Neuronal stem cell (in vitro differentiated cells): ENCODE measurements around the gene GPR149.

ENCODE experiments used
- DNase-seq: peaks from one replicate; pipeline ENCODE4 v3.0.0-alpha.2; 2013; ENCODE audit warnings: low spot score
- H2AFZ ChIP-seq: one replicate; pipeline ENCODE4 v1.6.1; 2013; ENCODE audit warnings: mild to moderate bottlenecking, low read length, inconsistent platforms
- H2AK5ac ChIP-seq: 2 replicates; pipeline ENCODE4 v1.6.1; 2013; ENCODE audit warnings: low read depth, mild to moderate bottlenecking, inconsistent platforms, low read length, moderate library complexity, mixed read lengths
- H2BK120ac ChIP-seq: 2 replicates; pipeline ENCODE4 v1.6.1; 2013; ENCODE audit warnings: low read depth, mild to moderate bottlenecking, inconsistent platforms, low read length, moderate library complexity, mixed read lengths
- H2BK12ac ChIP-seq: one replicate; pipeline ENCODE4 v1.6.1; 2013; ENCODE audit warnings: low read length, inconsistent platforms
- H2BK15ac ChIP-seq: 2 replicates; pipeline ENCODE4 v1.6.1; 2013; ENCODE audit warnings: mild to moderate bottlenecking, low read length, inconsistent platforms, mixed read lengths
- H2BK5ac ChIP-seq: one replicate; pipeline ENCODE4 v1.6.1; 2013; ENCODE audit warnings: inconsistent platforms, mild to moderate bottlenecking, low read length, moderate library complexity
- H3K14ac ChIP-seq: one replicate; pipeline ENCODE4 v1.6.1; 2013; ENCODE audit warnings: low read length, inconsistent platforms
- H3K18ac ChIP-seq: 2 replicates; pipeline ENCODE4 v1.6.1; 2013; ENCODE audit warnings: low read length, inconsistent platforms
- H3K23ac ChIP-seq: 2 replicates; pipeline ENCODE4 v1.6.1; 2013; ENCODE audit warnings: low read depth, mild to moderate bottlenecking, mixed read lengths, low read length, inconsistent platforms; ENCODE audit not compliant: poor library complexity
- H3K27ac ChIP-seq: replicated peaks from 3 replicates; pipeline ENCODE4 v1.5.1; 2013; ENCODE audit warnings: low read length, inconsistent platforms
- H3K27me3 ChIP-seq, 3 experiments: 2 replicates each; pipeline ENCODE4 v1.6.1; 2013; ENCODE audit warnings: low read length in 3 of 3, mild to moderate bottlenecking in 2 of 3, inconsistent platforms in 1 of 3, low read depth in 1 of 3, mixed read lengths in 1 of 3, moderate library complexity in 1 of 3; ENCODE audit not compliant: control insufficient read depth in 3 of 3, insufficient read depth in 3 of 3
- H3K36me3 ChIP-seq, 2 donors: replicated peaks in 1 of 2; 2 replicates each; pipeline ENCODE4 v1.6.1; 2013; ENCODE audit warnings: low read length in 2 of 2; ENCODE audit not compliant: control insufficient read depth in 2 of 2, insufficient read depth in 2 of 2
- H3K4ac ChIP-seq: 2 replicates; pipeline ENCODE4 v1.6.1; 2013; ENCODE audit warnings: inconsistent platforms, mild to moderate bottlenecking, low read length, moderate library complexity
- H3K4me1 ChIP-seq, 2 donors: 1 replicate in 1 of 2; 2 replicates in 1 of 2; pipeline ENCODE4 v1.6.1; 2013; ENCODE audit warnings: low read length in 2 of 2, low read depth in 1 of 2; ENCODE audit not compliant: control insufficient read depth in 2 of 2, insufficient read depth in 1 of 2
- H3K4me2 ChIP-seq: one replicate; pipeline ENCODE4 v1.6.1; 2013; ENCODE audit warnings: mild to moderate bottlenecking, low read length, inconsistent platforms; ENCODE audit not compliant: insufficient read depth, poor library complexity, severe bottlenecking
- H3K4me3 ChIP-seq, 2 donors: 2 replicates each; pipeline ENCODE4 v1.5.1; 2013; ENCODE audit warnings: low read length in 2 of 2, mild to moderate bottlenecking in 2 of 2, inconsistent platforms in 1 of 2, moderate library complexity in 1 of 2
- H3K79me1 ChIP-seq: one replicate; pipeline ENCODE4 v1.6.1; 2013; ENCODE audit warnings: low read depth, mild to moderate bottlenecking, inconsistent platforms, low read length, moderate library complexity
- H3K9ac ChIP-seq: one replicate; pipeline ENCODE4 v1.6.1; 2013; ENCODE audit warnings: mild to moderate bottlenecking, low read depth, low read length, inconsistent platforms; ENCODE audit not compliant: poor library complexity
- H3K9me3 ChIP-seq, 2 donors: replicated peaks in 1 of 2; 2 replicates each; pipeline versions ENCODE3 to v1.6.1; 2013; ENCODE audit warnings: low read length in 2 of 2, mild to moderate bottlenecking in 2 of 2, inconsistent platforms in 1 of 2, low read depth in 1 of 2, mixed read lengths in 1 of 2, moderate library complexity in 1 of 2; ENCODE audit not compliant: control insufficient read depth in 2 of 2, insufficient read depth in 1 of 2
- H4K8ac ChIP-seq: one replicate; pipeline ENCODE4 v1.6.1; 2013; ENCODE audit warnings: low read depth, mild to moderate bottlenecking, inconsistent platforms, low read length, moderate library complexity
- H4K91ac ChIP-seq: one replicate; pipeline ENCODE4 v1.6.1; 2013; ENCODE audit warnings: low read length, low read depth, mild to moderate bottlenecking, inconsistent platforms; ENCODE audit not compliant: poor library complexity
- WGBS, 2 donors: extraction: QIAGEN DNeasy Blood & Tissue Kit; methylation state at CpG; one replicate each; pipeline ENCODE4 v1.1.7; 2013; ENCODE audit warnings: missing lambda C conversion rate in 2 of 2, mixed read lengths in 1 of 2; ENCODE audit not compliant: insufficient read length in 2 of 2, insufficient replicate concordance in 1 of 2; ENCODE audit errors: extremely low coverage in 2 of 2; 5-methylcytosine and 5-hydroxymethylcytosine counted together

The GPR149 gene

GRCh38 chr3:154304116-154304786 is 125.7 kb downstream of the GPR149 start:
- H3K18ac ChIP-seq: no peak overlapping the region
- H3K4me3 ChIP-seq: no peak overlapping the region
- no peak overlapping the region for H2AFZ ChIP-seq
- no peak overlapping the region for H3K14ac ChIP-seq
- no peaks in the 10 kb centered on the region for H3K27me3 ChIP-seq
- H3K4ac ChIP-seq: no peak overlapping the region
- no peak overlapping the region for H4K91ac ChIP-seq
- H3K4me1 ChIP-seq: no peaks in the 10 kb centered on the region
- DNase-seq: no peak
- H2BK12ac ChIP-seq: no peak overlapping the region
- no peak overlapping the region for H3K27ac ChIP-seq
- H2AK5ac ChIP-seq: no peak overlapping the region
- H3K79me1 ChIP-seq: peaks cover 2% of the 10 kb centered on the region
- H3K36me3 ChIP-seq: peaks cover 19 to 100% of the 10 kb centered on the region in 2 donors
- no peak overlapping the region for H2BK15ac ChIP-seq
- H3K9me3 ChIP-seq: no peaks in the 10 kb centered on the region
- H4K8ac ChIP-seq: no peak overlapping the region
- H3K23ac ChIP-seq: no peak overlapping the region
- H3K9ac ChIP-seq: no peak overlapping the region
- no peak overlapping the region for H2BK120ac ChIP-seq
- no peak overlapping the region for H2BK5ac ChIP-seq
- no peak overlapping the region for H3K4me2 ChIP-seq

GRCh38 chr3:154301561-154301960 is 128.4 kb downstream of the GPR149 start:
- H3K18ac ChIP-seq: no peak overlapping the region
- no peak overlapping the region for H3K14ac ChIP-seq
- H3K4me1 ChIP-seq: no peaks in the 10 kb centered on the region
- H3K9me3 ChIP-seq: no peaks in the 10 kb centered on the region
- no peak overlapping the region for H3K4ac ChIP-seq
- H2AFZ ChIP-seq: no peak overlapping the region
- no peak overlapping the region for H4K8ac ChIP-seq
- H2BK12ac ChIP-seq: no peak overlapping the region
- WGBS, 2 donors: no CpG with 5 or more reads among the region's 3 CpGs
- H4K91ac ChIP-seq: no peak overlapping the region
- DNase-seq: no peak
- H3K27me3 ChIP-seq: no peaks in the 10 kb centered on the region
- no peak overlapping the region for H3K27ac ChIP-seq
- no peak overlapping the region for H3K4me3 ChIP-seq
- H3K36me3 ChIP-seq: peaks cover 19 to 99% of the 10 kb centered on the region in 2 donors
- no peak overlapping the region for H2BK5ac ChIP-seq
- no peak overlapping the region for H3K4me2 ChIP-seq
- peaks cover 2% of the 10 kb centered on the region for H3K79me1 ChIP-seq
- no peak overlapping the region for H3K23ac ChIP-seq
- H2BK15ac ChIP-seq: no peak overlapping the region
- H2AK5ac ChIP-seq: no peak overlapping the region
- H2BK120ac ChIP-seq: no peak overlapping the region
- H3K9ac ChIP-seq: no peak overlapping the region

GRCh38 chr3:154294016-154294415 is 136.0 kb downstream of the GPR149 start:
- H2BK12ac ChIP-seq: no peak overlapping the region
- no peak overlapping the region for H3K27ac ChIP-seq
- no peak overlapping the region for H3K4me3 ChIP-seq
- peaks cover 9 to 95% of the 10 kb centered on the region in 2 donors for H3K36me3 ChIP-seq
- H4K91ac ChIP-seq: no peak overlapping the region
- no peak overlapping the region for H2BK15ac ChIP-seq
- H3K14ac ChIP-seq: no peak overlapping the region
- no peak overlapping the region for H3K4ac ChIP-seq
- no peak overlapping the region for H2BK120ac ChIP-seq
- H3K9ac ChIP-seq: no peak overlapping the region
- no peak overlapping the region for H3K18ac ChIP-seq
- H3K27me3 ChIP-seq: no peaks in the 10 kb centered on the region
- H3K4me1 ChIP-seq: no peaks in the 10 kb centered on the region
- H4K8ac ChIP-seq: no peak overlapping the region
- H3K9me3 ChIP-seq: no peaks in the 10 kb centered on the region
- no peak overlapping the region for H2BK5ac ChIP-seq
- H2AK5ac ChIP-seq: no peak overlapping the region
- no peak overlapping the region for H3K23ac ChIP-seq
- DNase-seq: no peak
- WGBS, 2 donors: no CpG with 5 or more reads among the region's 2 CpGs
- no peak overlapping the region for H3K4me2 ChIP-seq
- no peaks in the 10 kb centered on the region for H3K79me1 ChIP-seq
- H2AFZ ChIP-seq: no peak overlapping the region

- Histone ChIP-seq H2BK120ac (no peak overlapping the region), H3K9ac (no peak overlapping the region), H3K23ac (no peak overlapping the region), H3K4me1 (no peaks in the 10 kb centered on the region), H2AFZ (no peak overlapping the region), H4K91ac (no peak overlapping the region), H3K27ac (no peak overlapping the region), H3K18ac (no peak overlapping the region), H2BK12ac (no peak overlapping the region), H2AK5ac (no peak overlapping the region), H2BK5ac (no peak overlapping the region), H3K4me3 (no peak overlapping the region), H3K4ac (no peak overlapping the region), H3K27me3 (no peaks in the 10 kb centered on the region), H4K8ac (no peak overlapping the region), H3K14ac (no peak overlapping the region), H3K36me3 (peaks cover 11 to 98% of the 10 kb centered on the region in 2 donors), H2BK15ac (no peak overlapping the region), H3K4me2 (no peak overlapping the region), H3K79me1 (no peaks in the 10 kb centered on the region), H3K9me3 (no peaks in the 10 kb centered on the region)
- WGBS, 2 donors: no CpG with 5 or more reads among the region's 5 CpGs
- DNase-seq: no peak
These were observed 139.8 kb downstream of the GPR149 start for GRCh38 chr3:154290187-154290586.
